Medulla oblongata (tissue), 1 donor: ENCODE data around the gene TRAPPC2L.

ENCODE experiments used
- DNase-seq: peaks from one replicate; pipeline ENCODE4 v3.0.0-alpha.2; 2015; ENCODE audit errors: extremely low spot score

Gene TRAPPC2L

GRCh38 chr16:88859381-88860091 is 2.6 kb downstream of the TRAPPC2L start:
- no peak for DNase-seq

- no peak for DNase-seq
Measured at GRCh38 chr16:88861359-88861758, 4.4 kb downstream of the TRAPPC2L start.

- no peak for DNase-seq
Measured at GRCh38 chr16:88862968-88863367, 6.0 kb downstream of the TRAPPC2L start.

- no peak for DNase-seq
Measured at GRCh38 chr16:88863426-88863825, 6.5 kb downstream of the TRAPPC2L start.

- DNase-seq: no peak
Measured at GRCh38 chr16:88864099-88864498, 7.2 kb downstream of the TRAPPC2L start.

GRCh38 chr16:88864521-88864920 is 7.6 kb downstream of the TRAPPC2L start:
- no peak for DNase-seq

GRCh38 chr16:88865310-88865709 is 8.4 kb downstream of the TRAPPC2L start:
- DNase-seq: no peak

GRCh38 chr16:88865742-88866141 is 8.8 kb downstream of the TRAPPC2L start:
- no peak for DNase-seq

GRCh38 chr16:88866151-88866920 is 9.4 kb downstream of the TRAPPC2L start, which contains the start of gene PABPN1L:
TSS of gene PABPN1L (minus strand) at chr16:88866660. CDS start at chr16:88866606, 54 bp downstream.
- no peak for DNase-seq

- DNase-seq: no peak
Measured at GRCh38 chr16:88867581-88868246, 10.8 kb downstream of the TRAPPC2L start.

- no peak for DNase-seq
Measured at GRCh38 chr16:88868974-88869672, 12.2 kb downstream of the TRAPPC2L start.

GRCh38 chr16:88869673-88869980 is 12.7 kb downstream of the TRAPPC2L start:
- DNase-seq: no peak

GRCh38 chr16:88870608-88871348 is 13.9 kb downstream of the TRAPPC2L start:
- DNase-seq: no peak

- no peak for DNase-seq
Measured at GRCh38 chr16:88871349-88871702, 14.4 kb downstream of the TRAPPC2L start.

GRCh38 chr16:88871730-88872416 is 14.9 kb downstream of the TRAPPC2L start:
- no peak for DNase-seq

- no peak for DNase-seq
Measured at GRCh38 chr16:88872650-88873331, 15.9 kb downstream of the TRAPPC2L start.

- DNase-seq: no peak
Measured at GRCh38 chr16:88874938-88875599, 18.1 kb downstream of the TRAPPC2L start.

GRCh38 chr16:88875703-88876234 is 18.8 kb downstream of the TRAPPC2L start:
- DNase-seq: no peak

- no peak for DNase-seq
Measured at GRCh38 chr16:88876942-88877526, 20.1 kb downstream of the TRAPPC2L start.
